Neural progenitor cell (in vitro differentiated cells): ENCODE data around the gene ADCY9. TPM values are rescaled to one million over a fixed set of nuclear protein-coding genes. Genes with fewer than 3 reads are reported as not detected.

Source experiments
- DNase-seq: peaks from one replicate; pipeline ENCODE4 v3.0.0-alpha.2; 2016; ENCODE audit warnings: low spot score
- H2AFZ ChIP-seq: fragments of 200-600 bp; sonication (generic); replicated peaks from 2 replicates; pipeline ENCODE4 v1.6.1; 2016; ENCODE audit warnings: antibody characterized with exemption
- H3F3A ChIP-seq: fragments of 200-600 bp; sonication (generic); 2 replicates; pipeline ENCODE4 v1.6.1; 2016; ENCODE audit warnings: antibody characterized with exemption, low read depth
- H3K27ac ChIP-seq: fragments of 200-600 bp; sonication (generic); 2 replicates; pipeline ENCODE4 v1.5.1; 2016; ENCODE audit warnings: mild to moderate bottlenecking
- H3K27me3 ChIP-seq: fragments of 200-600 bp; sonication (generic); 2 replicates; pipeline ENCODE4 v1.6.1; 2016; ENCODE audit warnings: mild to moderate bottlenecking, moderate library complexity
- H3K36me3 ChIP-seq: fragments of 200-600 bp; sonication (generic); 2 replicates; pipeline ENCODE4 v1.5.1; 2016
- H3K4me1 ChIP-seq: fragments of 200-600 bp; sonication (generic); 2 replicates; pipeline ENCODE4 v1.6.1; 2016; ENCODE audit warnings: mixed run types
- H3K4me2 ChIP-seq: fragments of 200-600 bp; sonication (generic); 2 replicates; pipeline ENCODE4 v1.6.1; 2016
- H3K4me3 ChIP-seq: fragments of 200-600 bp; sonication (generic); 2 replicates; pipeline ENCODE4 v1.5.1; 2016
- H3K79me2 ChIP-seq: fragments of 200-600 bp; sonication (generic); 2 replicates; pipeline ENCODE4 v1.6.1; 2016; ENCODE audit warnings: low read depth
- H3K9ac ChIP-seq: fragments of 200-600 bp; sonication (generic); 2 replicates; pipeline ENCODE4 v1.6.1; 2016
- H3K9me3 ChIP-seq: fragments of 200-600 bp; sonication (generic); 2 replicates; pipeline ENCODE4 v1.5.1; 2016; ENCODE audit warnings: low read depth
- H4K20me1 ChIP-seq: fragments of 200-600 bp; sonication (generic); 2 replicates; pipeline ENCODE4 v1.6.1; 2016; ENCODE audit warnings: low read depth
- H3K27ac Mint-ChIP-seq: 3 replicates; pipeline ENCODE4 v1.8.0; 2021; ENCODE audit warnings: mixed read lengths
- H3K27me3 Mint-ChIP-seq: 2 replicates; pipeline ENCODE4 v1.8.0; 2022; ENCODE audit warnings: low read depth, mild to moderate bottlenecking, inconsistent platforms, moderate library complexity, mixed read lengths; ENCODE audit not compliant: insufficient read depth
- H3K36me3 Mint-ChIP-seq: 3 replicates; pipeline ENCODE4 v1.8.0; 2021; ENCODE audit warnings: mixed read lengths
- H3K4me1 Mint-ChIP-seq: 3 replicates; pipeline ENCODE4 v1.8.0; 2021; ENCODE audit warnings: mixed read lengths
- H3K4me3 Mint-ChIP-seq: 3 replicates; pipeline ENCODE4 v1.8.0; 2021; ENCODE audit warnings: mild to moderate bottlenecking, moderate library complexity, mixed read lengths
- H3K9me3 Mint-ChIP-seq: 3 replicates; pipeline ENCODE4 v1.8.0; 2020; ENCODE audit warnings: mixed read lengths
- EZH2 ChIP-seq: fragments of 200-600 bp; sonication (generic); IDR thresholded peaks from 2 replicates; pipeline ENCODE4 v1.6.1; 2017; ENCODE audit warnings: antibody characterized with exemption, mild to moderate bottlenecking, moderate library complexity
- EZH2phosphoT487 ChIP-seq: fragments of 200-600 bp; sonication (generic); IDR thresholded peaks from 2 replicates; pipeline ENCODE4 v1.6.1; 2017; ENCODE audit warnings: antibody characterized with exemption
- total RNA-seq: library from RNA; depleted of rRNA; stranded (reverse); fragments of >200 nt; gene quantifications from 2 replicates; pipeline ENCODE4 v1.2.3, GENCODE V29; 2015; ENCODE audit warnings: low replicate concordance
- TF ChIP-seq, protein P1 (sequence below): fragments of 200-600 bp; sonication (generic); IDR thresholded peaks from 2 replicates; pipeline ENCODE4 v1.5.1; 2017; ENCODE audit warnings: antibody characterized with exemption, mild to moderate bottlenecking

Gene ADCY9
- total RNA-seq, 1 donor from 2014 or later: 1.2 TPM

DNA sequence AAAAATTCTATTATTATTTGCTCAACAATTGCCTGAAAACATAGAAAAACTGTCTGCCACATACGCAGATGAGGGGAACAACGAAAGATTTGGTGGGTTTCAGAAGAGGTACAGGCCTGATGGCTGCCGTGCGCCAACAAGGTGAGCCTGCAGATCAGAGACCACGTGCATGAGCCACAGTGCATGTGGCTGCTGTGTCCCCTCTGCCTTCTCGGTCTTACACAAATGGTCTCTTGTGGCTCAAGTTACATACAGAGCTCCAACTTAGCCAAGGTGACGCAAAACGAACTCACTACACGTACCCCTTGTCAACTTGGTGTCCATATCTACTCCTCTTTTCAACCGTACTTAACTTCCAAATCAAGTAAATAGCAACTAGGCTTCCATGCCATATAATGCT, 82.3 kb downstream of the ADCY9 start:
- Histone ChIP-seq H3K27me3 (no peaks in the 10 kb centered on the region), H3K36me3 (no peaks in the 10 kb centered on the region)

DNA sequence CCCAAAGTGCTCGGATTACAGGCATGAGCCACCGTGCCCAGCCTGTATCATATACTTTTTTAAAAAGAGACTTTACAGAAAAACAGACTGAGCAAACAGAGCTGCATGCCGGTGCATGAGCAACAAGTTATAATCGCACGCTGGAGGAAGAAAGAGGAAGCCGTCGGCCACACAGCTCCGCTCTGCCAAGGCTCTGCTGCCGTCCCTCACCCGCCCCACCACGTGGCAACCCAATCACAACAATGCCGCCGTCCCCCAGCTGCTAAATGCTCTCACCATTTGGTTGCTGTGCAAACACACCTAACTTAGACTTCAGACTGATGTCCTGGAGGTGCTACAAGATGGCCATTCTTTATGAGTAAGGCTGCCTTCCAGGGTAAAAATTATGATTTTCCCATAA, 83.5 kb downstream of the ADCY9 start:
- H3K4me3 Mint-ChIP-seq: no peak overlapping the region
- Histone ChIP-seq H3K9ac (no peak overlapping the region), H3K4me1 (peaks cover 4% of the 10 kb centered on the region), H3K79me2 (no peaks in the 10 kb centered on the region), H3K27ac (no peak overlapping the region), H3K4me3 (no peak overlapping the region), H3K9me3 (no peaks in the 10 kb centered on the region), H3F3A (no peaks in the 10 kb centered on the region), H3K36me3 (no peaks in the 10 kb centered on the region), H3K27me3 (no peaks in the 10 kb centered on the region), H3K4me2 (no peak overlapping the region), H4K20me1 (no peaks in the 10 kb centered on the region), H2AFZ (no peak overlapping the region)
- no peaks in the 10 kb centered on the region for H3K27me3 Mint-ChIP-seq
- H3K9me3 Mint-ChIP-seq: no peaks in the 10 kb centered on the region
- H3K36me3 Mint-ChIP-seq: no peaks in the 10 kb centered on the region
- TF ChIP-seq EZH2phosphoT487 (no peak), EZH2 (no peak)
- TF ChIP-seq, protein P1, sequence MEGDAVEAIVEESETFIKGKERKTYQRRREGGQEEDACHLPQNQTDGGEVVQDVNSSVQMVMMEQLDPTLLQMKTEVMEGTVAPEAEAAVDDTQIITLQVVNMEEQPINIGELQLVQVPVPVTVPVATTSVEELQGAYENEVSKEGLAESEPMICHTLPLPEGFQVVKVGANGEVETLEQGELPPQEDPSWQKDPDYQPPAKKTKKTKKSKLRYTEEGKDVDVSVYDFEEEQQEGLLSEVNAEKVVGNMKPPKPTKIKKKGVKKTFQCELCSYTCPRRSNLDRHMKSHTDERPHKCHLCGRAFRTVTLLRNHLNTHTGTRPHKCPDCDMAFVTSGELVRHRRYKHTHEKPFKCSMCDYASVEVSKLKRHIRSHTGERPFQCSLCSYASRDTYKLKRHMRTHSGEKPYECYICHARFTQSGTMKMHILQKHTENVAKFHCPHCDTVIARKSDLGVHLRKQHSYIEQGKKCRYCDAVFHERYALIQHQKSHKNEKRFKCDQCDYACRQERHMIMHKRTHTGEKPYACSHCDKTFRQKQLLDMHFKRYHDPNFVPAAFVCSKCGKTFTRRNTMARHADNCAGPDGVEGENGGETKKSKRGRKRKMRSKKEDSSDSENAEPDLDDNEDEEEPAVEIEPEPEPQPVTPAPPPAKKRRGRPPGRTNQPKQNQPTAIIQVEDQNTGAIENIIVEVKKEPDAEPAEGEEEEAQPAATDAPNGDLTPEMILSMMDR: no peak
- H3K4me1 Mint-ChIP-seq: no peaks in the 10 kb centered on the region
- DNase-seq: no peak
- H3K27ac Mint-ChIP-seq: no peak overlapping the region

More for the DNA sequence above, 82.3 kb downstream of the ADCY9 start:
- H3K4me3 ChIP-seq: no peak overlapping the region
- H3F3A ChIP-seq: no peaks in the 10 kb centered on the region
- no peaks in the 10 kb centered on the region for H3K27me3 Mint-ChIP-seq
- no peak for DNase-seq
- no peaks in the 10 kb centered on the region for H3K79me2 ChIP-seq
- no peak overlapping the region for H2AFZ ChIP-seq
- H4K20me1 ChIP-seq: no peaks in the 10 kb centered on the region
- H3K27ac Mint-ChIP-seq: no peak overlapping the region
- TF ChIP-seq, protein P1: no peak
- TF ChIP-seq EZH2phosphoT487: no peak
- no peak for TF ChIP-seq EZH2
- no peaks in the 10 kb centered on the region for H3K36me3 Mint-ChIP-seq
- no peak overlapping the region for H3K4me3 Mint-ChIP-seq
- no peaks in the 10 kb centered on the region for H3K9me3 ChIP-seq
- H3K4me1 ChIP-seq: peaks cover 4% of the 10 kb centered on the region
- no peak overlapping the region for H3K9ac ChIP-seq
- H3K27ac ChIP-seq: no peak overlapping the region
- H3K4me1 Mint-ChIP-seq: no peaks in the 10 kb centered on the region
- no peak overlapping the region for H3K4me2 ChIP-seq
- H3K9me3 Mint-ChIP-seq: no peaks in the 10 kb centered on the region

DNA sequence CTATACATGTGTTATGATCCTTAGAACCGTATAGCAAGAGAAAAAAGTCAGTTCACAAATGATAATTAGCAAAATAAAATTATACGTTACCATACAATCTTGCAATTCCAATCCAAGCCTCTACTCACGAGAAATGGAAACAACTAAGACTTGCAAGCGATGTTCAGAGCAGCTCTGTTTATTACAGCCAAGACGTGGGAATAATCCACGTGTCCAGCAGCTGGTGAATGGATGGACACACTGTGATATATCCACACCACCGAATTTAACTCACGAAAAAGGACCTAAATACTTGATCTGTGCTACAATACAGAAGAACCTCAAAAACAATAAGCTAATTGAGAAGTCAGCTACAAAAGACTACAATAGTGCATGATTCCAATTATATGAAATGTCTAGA, 88.1 kb downstream of the ADCY9 start:
- H3K36me3 Mint-ChIP-seq: no peaks in the 10 kb centered on the region
- H3K27ac Mint-ChIP-seq: no peak overlapping the region
- H3K9me3 Mint-ChIP-seq: peaks cover 4% of the 10 kb centered on the region
- H3K4me3 Mint-ChIP-seq: no peak overlapping the region
- H3K27ac ChIP-seq: no peak overlapping the region
- no peak overlapping the region for H2AFZ ChIP-seq
- peaks cover 6% of the 10 kb centered on the region for H3K4me1 Mint-ChIP-seq
- H3K9ac ChIP-seq: no peak overlapping the region
- no peaks in the 10 kb centered on the region for H3K27me3 ChIP-seq
- no peaks in the 10 kb centered on the region for H4K20me1 ChIP-seq
- no peaks in the 10 kb centered on the region for H3F3A ChIP-seq
- no peaks in the 10 kb centered on the region for H3K36me3 ChIP-seq
- H3K27me3 Mint-ChIP-seq: no peaks in the 10 kb centered on the region
- peaks cover 9% of the 10 kb centered on the region for H3K4me1 ChIP-seq
- no peak overlapping the region for H3K4me3 ChIP-seq
- H3K79me2 ChIP-seq: no peaks in the 10 kb centered on the region
- TF ChIP-seq, protein P1: no peak
- TF ChIP-seq EZH2 (no peak), EZH2phosphoT487 (no peak)
- H3K9me3 ChIP-seq: no peaks in the 10 kb centered on the region
- no peak overlapping the region for H3K4me2 ChIP-seq
- no peak for DNase-seq
